ENCODE measurements around the gene CRYGN. TPM values are rescaled to one million over a fixed set of nuclear protein-coding genes. Genes with fewer than 3 reads are reported as not detected.

Gene CRYGN
- total RNA-seq, 1 donor from 2014 or later: not detected

- DNase-seq (no peak), ATAC-seq (no peak)
- intact Hi-C loops (cut with micrococcal nuclease): loop anchor here (10.0 kb wide), 1 partner anchor 82 kb away; no protein-coding TSS in a partner anchor
Measured at GRCh38 chr7:151446412-151446811, 6.5 kb upstream of the CRYGN start.

DNA sequence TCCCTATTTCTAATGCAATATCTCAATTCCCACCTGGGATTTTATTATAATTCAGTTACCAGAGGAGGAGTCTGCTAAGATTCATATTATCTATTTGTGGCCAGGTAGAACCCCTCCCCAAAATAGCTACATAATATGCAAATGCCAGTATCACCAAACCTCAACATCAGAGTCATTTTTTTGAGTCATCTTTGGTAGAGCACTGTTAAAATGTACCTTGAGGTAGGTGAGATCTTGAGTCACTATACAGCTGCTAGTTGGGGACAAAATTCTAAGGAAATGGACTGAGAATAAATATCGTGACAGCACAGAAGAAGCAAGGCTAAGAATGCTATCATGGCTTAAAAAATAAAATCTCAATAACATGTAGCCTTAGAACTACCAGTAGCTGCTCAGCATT, 4.7 kb upstream of the CRYGN start:
- DNase-seq (no peak), ATAC-seq (no peak)
- intact Hi-C loops (cut with micrococcal nuclease): loop anchor here (10.0 kb wide), 1 partner anchor 80 kb away; no protein-coding TSS in a partner anchor

DNA sequence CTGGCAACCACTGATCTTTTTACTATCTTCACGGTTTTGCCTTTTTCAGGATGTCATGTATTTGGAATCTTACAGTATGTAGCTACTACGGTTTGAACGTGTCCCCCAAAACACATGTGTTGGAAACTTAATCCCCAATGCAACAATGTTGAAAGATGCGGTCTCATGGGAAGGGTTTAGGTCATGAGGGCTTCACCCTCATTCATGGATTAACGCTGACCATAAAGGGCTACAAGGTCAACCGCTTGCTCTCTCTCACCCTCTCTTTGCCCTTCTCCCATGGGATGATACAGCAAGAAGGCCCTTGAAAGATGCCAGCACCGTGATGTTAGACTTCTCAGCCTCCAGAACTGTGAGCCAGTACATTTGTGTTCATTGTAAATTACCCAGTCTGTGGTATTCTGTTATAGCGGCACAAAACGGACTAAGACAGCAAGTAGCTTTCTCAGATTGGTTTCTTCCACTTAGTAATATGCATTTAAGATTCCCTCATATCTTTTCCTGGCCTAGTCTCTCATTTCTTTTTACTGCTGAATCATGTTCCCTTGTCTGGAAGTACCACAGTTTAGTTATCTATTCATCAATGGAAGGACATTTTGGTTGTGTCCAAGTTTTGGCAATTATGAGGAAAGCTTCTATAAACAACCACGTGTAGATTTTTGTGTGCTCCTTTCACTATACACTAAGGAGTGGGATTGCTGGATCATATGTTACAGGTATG, 3.0 kb upstream of the CRYGN start:
- ATAC-seq (no peak), DNase-seq (no peak)
- intact Hi-C loops (cut with micrococcal nuclease): loop anchor here (10.0 kb wide), 1 partner anchor 78 kb away; no protein-coding TSS in a partner anchor

DNA sequence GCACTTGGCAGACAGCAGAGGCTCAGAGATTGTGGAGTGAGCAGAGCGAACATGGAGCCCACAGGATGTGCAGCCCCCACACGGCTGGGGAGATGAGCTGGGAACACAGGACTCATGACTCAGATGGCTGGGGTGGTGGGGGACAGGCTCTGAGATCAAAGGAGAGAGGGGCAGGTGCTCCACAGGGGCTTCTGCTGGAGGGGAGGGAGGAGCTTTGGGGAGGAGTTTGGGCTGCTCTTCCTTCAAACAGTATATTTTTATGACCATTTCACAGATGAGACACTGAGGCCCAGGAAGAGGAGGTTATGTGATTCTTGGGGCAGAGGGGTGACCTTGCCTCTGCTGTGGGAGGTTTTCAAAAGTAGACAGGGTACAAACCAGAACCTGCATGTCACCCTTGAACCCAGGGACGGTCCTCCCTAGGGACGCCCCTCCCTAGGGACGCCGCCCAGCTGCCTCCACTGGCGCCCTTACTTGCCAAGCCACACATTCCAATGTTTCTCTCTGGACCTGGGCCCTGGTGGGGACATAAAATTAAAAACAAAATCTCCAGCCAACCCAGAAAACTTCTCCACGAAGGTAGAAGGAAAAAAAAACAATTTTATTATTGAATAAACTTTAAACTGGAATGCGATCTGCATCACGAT, 981 bp upstream of the CRYGN start:
- no peak for DNase-seq
- no peak for ATAC-seq
- intact Hi-C loops (cut with micrococcal nuclease): loop anchor here (10.0 kb wide), 1 partner anchor 76 kb away; no protein-coding TSS in a partner anchor

DNA sequence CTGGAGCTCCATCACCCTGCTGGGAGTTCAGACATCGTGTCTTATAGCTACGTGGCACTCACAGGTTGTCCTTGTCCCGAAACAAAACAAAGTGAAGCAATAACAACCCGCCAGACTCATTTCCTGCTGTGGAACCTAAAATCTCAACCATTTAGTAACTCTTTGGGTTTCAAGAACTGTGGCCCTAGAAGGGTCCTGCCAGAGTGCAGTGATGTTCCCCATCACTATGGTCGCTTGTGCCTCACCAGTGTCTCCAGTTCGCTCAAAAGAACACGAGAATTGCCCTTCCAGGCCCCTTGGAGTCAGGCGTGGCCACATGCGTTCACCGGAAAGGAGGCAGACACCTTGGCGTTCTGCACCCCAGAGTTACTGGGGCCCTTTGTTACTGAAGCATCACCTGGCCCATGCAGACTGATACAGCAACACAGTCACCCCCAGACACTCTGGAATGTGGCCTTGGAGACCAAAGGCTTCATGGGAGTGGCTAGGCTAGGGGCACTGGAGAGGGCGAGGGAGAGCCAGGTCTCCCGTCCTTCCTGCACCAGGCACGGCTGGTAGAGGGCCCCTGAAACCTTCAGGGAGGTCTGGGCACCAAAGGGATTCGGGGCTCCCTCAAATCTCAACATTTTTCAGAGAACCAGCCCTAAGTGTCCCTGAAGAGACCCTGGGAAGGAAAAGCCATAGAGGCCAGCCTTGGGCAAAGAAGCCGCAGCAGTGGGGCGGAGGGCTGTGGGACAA, 908 bp downstream of the CRYGN start:
- ATAC-seq (no peak), DNase-seq (no peak)
- intact Hi-C loops (cut with micrococcal nuclease): no loop called here

DNA sequence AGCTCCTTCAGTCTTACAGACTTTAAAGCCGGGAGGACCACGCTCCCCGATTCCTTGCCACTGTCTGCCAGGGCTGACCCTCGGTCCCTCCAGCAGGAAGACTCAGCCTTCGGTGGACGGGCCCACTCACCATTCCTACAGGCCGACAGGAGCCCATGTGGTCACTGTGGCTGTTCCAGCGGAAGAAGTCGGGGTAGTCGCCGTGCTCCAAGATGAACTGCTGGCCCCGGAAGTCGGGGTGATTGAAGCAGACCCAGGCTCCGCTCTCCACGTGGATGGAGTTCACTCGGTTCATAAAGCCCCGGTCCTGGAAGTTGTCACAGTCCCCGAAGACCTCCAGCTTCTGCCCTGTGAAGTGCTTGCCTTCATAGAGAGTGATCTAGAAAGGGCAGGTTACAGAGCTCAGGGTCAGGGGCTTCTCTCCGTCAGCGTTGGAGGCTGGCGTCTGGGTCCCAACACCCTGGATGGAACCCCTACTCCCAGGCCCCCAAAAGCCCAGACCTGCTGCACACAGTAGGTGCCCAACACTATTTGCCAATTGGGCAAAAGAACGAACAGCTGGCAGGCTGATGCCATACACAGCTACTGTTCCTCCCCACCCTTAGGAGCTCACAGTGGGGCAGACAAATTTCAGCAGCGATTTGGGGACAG, 1.9 kb downstream of the CRYGN start:
- ATAC-seq (no peak), DNase-seq (no peak)
- intact Hi-C loops (cut with micrococcal nuclease): no loop called here

- DNase-seq (no peak), ATAC-seq (no peak)
- intact Hi-C loops (cut with micrococcal nuclease): no loop called here
Measured at GRCh38 chr7:151437159-151437553, 2.8 kb downstream of the CRYGN start.

DNA sequence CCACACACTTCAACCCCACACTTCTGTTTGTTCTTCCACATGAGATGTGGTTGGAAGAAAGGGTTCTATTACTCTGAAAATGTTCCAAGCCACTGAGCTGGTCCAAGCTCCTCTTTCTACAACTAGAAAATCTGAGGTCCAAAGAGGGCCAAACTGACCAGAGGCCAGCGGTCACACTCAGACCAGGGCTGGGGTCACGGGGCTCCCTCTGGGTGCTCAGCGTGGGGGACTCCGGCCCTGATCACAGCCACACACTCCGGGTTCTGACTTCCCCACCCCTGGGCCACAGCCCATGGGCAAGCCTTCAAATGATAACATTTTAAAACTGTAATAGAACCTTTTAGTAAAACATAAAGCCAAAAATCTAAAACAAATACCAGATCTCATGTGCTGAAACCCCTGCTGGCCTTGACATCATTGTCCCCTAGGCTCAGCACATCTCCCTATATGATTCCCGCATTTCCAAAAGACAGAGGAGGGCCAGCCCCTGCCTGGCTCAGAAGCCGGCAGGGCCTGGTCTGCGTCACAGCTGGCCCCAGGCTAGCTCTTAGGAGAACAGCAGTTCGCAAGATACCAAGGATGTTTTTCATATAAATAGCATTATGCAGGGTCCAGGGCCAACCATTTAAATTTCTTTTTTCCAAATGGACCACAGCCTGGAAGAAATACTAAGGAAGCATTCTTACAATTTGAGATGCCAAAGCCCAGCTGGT, 3.3 kb downstream of the CRYGN start:
- peak; percentile 72 for ATAC-seq
- DNase-seq: peak; percentile 64
- intact Hi-C loops (cut with micrococcal nuclease): no loop called here

- DNase-seq: no peak
- ATAC-seq: no peak
- intact Hi-C loops (cut with micrococcal nuclease): no loop called here
Measured at GRCh38 chr7:151435971-151436370, 4.0 kb downstream of the CRYGN start.

DNA sequence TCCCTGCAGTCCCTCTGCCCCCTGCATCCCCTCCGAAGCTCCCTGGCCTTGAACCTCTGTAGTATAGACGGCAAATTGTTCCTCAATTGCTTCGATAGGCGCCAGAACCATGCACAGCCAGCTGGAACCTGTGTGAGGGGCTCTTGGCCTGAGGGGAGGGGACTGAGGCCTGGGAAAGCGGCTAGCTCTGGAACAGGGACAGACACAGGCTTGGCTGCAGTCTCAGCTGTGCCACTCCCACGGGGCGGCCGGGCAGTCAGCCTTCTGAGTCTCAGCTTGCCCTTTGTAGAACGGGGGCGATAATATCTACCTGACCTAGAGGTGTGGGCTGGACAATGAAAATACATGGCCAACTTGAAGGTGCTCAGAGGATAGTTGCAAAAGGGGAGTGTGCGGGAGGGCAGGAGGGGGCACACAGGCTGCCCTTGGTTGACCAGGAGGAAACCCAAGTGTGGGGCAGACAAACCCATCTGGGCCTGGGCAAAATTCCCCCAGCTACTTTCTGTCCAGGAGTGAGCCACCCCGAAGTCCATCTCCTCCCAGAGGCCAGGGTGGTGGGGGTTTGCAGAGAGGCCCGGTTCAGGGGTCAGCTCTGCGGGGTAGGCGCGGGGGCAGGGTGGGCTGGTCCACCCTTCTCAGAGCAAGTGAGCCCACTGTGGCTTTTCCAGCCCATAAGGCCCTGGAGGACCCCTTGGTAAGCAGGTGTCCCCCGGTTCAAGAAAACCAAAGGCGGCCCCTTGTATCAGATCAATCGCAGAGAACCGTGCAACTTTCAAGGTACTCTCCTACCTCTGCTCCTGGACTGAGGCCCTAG, 4.6 kb downstream of the CRYGN start:
- ATAC-seq (no peak), DNase-seq (no peak)
- intact Hi-C loops (cut with micrococcal nuclease): no loop called here

DNA sequence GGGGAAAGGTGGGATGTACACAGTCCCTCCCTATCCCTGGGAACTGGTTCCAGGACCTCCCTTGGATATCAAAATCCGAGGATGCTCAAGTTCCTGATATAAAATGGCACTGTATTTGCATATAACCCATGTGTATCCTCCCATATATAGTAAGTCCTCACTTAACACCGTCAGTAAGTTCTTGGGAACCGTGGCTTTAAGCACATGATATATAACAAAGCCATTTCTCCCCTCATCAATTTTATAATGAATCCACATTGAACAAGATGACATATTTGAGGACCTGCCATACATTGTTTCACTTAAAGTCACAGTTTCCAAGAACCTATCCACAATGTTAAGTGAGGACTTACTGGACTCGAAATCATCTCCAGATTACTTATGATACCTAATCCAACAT, 5.4 kb downstream of the CRYGN start:
- intact Hi-C loops (cut with micrococcal nuclease): no loop called here
- DNase-seq (no peak), ATAC-seq (no peak)

DNA sequence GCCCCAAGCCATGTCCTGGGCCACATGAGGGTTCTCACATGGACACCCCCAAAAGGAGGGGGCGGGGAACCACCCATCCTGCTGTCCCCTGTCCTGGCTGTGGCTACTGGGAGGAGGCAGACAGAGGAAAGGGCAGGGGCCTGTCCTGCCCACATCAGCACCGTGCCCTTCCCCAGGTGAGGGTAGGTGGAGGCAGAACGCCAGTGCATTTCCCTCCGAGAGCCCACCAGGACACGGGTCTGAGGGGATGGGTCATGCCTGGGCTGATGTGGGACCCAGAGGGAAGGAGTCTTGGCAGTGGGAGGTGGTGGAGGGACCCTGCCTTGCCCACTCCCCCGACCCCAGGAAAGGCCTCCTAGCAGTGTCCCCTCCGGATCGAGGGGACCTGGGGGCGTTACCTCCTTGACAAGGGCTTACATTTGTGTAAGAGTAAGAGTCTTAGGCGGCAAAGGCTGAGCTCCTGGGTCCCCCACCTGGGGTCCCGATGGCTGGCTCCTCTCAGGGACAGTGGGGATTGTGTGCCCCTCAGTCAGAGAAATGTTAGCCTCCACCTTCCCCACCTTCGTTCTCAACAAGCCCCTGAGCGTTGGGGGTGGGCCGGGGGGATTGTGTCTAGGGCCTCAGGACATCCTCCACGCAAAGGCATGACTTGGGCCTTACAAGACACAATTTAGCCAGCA, 6.1 kb downstream of the CRYGN start:
- intact Hi-C loops (cut with micrococcal nuclease): no loop called here
- no peak for ATAC-seq
- DNase-seq: no peak

DNA sequence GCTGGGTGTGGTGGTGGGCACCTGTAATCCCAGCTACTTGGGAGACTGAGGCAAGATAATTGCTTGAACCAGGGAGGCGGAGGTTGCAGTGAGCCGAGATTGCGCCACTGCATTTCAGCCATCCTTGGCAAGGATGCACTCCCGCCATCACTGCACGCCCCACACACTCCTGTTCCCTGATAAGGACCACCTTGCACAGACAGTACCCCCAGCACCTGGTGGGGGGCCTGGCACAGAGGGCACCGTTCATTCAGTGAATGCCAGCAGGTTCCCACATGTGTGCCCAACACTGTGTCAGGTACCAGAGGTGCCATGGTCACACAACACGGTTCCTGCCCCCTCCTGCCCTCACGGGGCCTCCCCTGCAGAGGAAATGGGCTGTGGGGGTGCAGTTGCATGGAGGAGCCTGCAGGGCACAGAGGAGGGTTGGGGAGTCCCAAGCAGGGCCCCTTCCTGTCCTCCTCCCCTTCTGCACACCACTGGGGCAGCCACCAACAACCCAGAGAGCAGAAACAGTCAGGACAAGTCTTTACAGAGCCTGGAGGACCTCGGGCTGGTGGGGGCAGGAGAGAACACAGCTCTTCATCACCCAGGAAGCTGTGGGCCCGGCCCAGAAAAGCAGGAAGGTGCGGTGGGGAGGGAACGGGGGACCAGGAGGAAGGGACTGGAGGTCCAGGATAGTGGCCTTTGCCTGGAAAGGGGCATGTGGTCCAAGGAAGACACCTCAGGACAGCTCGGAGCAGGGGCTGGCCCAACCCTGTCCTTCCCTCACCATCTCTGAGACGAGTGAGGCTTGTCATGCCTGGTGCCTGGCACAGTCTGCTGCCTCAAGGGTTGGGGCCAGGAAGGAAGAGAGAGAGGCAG, 7.1 kb downstream of the CRYGN start:
- ATAC-seq (no peak), DNase-seq (no peak)
- intact Hi-C loops (cut with micrococcal nuclease): no loop called here

- no peak for DNase-seq
- intact Hi-C loops (cut with micrococcal nuclease): no loop called here
- ATAC-seq: no peak
Measured at GRCh38 chr7:151431768-151432311, 8.1 kb downstream of the CRYGN start.

- DNase-seq (no peak), ATAC-seq (no peak)
- intact Hi-C loops (cut with micrococcal nuclease): no loop called here
Measured at GRCh38 chr7:151431281-151431767, 8.6 kb downstream of the CRYGN start.

DNA sequence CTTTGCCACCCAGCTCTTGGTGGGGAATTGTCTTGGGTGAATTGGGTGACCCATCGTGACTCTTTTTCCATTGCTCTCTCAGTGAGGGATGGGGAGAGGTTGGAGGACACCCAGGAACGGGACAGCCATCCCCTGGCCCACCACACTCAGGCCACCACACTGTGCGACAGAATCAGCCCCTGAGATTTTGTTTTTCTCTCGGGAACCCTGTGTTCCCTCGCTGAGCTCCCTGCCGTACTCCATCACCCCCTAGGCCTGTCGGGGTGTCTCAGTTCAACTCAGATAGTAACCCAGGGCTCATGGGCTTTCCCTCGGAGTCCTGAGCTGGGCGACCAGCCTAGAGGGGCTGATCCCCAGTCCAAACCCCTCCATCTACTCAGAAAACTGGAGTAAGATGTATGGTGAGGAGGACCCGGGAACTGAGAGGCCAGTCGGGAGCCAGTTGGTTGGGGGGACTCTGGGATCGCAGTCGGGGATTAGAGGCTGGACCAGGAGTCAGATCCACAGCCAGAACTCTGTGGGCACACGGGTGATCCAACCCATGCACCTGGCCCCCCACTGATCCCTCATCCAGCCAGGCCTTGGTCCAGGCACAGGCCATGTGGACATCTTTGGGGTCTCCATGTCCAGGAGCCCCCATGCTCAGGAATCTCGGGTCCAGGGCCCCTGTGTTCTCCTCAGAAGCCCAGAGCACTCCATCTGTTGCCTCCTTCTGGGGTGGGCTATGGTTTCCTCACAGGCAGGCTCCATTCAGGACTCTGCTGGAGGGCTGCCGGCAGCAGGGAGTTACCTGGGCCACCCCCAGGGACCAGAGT, 9.3 kb downstream of the CRYGN start:
- ATAC-seq (no peak), DNase-seq (no peak)
- intact Hi-C loops (cut with micrococcal nuclease): no loop called here
